ENCODE measurements around the gene EFCAB5. TPM values are rescaled to one million over a fixed set of nuclear protein-coding genes. Genes with fewer than 3 reads are reported as not detected.

EFCAB5 gene
- total and polyA plus RNA-seq, 2 of the 13 experiments (the other 11 are each of a cell fraction or from before 2014, with no cell fraction given), result 0.15 TPM; not detected in 1

DNA sequence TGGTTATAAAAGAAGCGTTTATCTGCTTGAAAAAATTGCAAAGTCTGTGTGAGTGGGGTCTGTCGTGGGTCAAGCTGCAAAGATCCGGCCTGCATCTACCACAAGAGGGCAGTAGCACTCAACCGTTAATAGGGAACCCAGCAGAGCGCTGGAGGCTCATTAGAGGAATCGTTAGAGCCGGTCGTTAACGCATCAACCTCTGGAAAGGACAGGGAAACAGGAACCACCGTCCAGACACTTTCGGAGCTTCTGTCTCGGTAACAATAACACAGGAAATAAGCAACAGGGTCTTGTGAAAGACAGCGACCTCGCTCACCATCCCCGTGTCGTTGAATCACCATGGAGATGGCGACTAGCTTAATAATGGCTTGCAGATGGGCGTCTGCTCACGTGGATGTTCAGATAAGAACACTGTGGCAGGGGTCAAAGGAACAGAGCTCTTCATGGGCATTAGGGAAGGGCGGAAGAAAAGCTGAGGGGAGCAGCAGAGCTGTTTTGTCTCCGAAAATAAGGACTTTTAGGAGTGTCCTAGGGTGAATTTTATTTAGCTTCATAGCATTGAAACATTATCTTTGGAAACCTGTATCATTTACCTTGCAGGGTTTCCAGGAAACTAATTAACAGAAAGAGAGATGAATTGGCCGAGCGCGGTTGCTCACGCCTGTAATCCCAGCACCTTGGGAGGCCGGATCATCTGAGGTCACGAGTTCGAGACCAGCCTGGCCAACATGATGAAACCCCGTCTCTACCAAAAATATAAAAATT is 163.3 kb downstream of the EFCAB5 start (continued):
- TF ChIP-seq ZFYVE20 (CRISPR knock-in tag; IDR thresholded peaks at IDR 0.05; ENCODE audit: borderline replicate concordance, low read depth) (no peak), TEAD2 (CRISPR knock-in tag; IDR thresholded peaks at IDR 0.05) (no peak), SOX13 (IDR thresholded peaks at IDR 0.05) (no peak), SOX13 (CRISPR knock-in tag; conservative IDR thresholded peaks at IDR 0.05 in 1 of 2, IDR thresholded peaks at IDR 0.05 in 1 of 2) (peak in 1 of 2 experiments; percentile 82; a peak in 2 of 4 replicates), NR2F6 (IDR thresholded peaks at IDR 0.05) (no peak), NR2F6 (CRISPR knock-in tag; IDR thresholded peaks at IDR 0.05) (peak; percentile 35; the same call in 1 of the 2 replicates), ZNF557 (CRISPR knock-in tag; IDR thresholded peaks at IDR 0.05) (no peak; the same call in 1 of the 2 replicates), TGIF2 (CRISPR knock-in tag; IDR thresholded peaks at IDR 0.05) (no peak), RELA (CRISPR knock-in tag; IDR thresholded peaks at IDR 0.05) (no peak), RORA (CRISPR knock-in tag; IDR thresholded peaks at IDR 0.05) (no peak), HNF1B (CRISPR knock-in tag; IDR thresholded peaks at IDR 0.05) (0 out of 2 replicates have a peak, but pooled peaks have one; percentile 60), MAF1 (CRISPR knock-in tag; IDR thresholded peaks at IDR 0.05; ENCODE audit: borderline replicate concordance) (no peak; the same call in 1 of the 2 replicates), ZNF850 (CRISPR knock-in tag; conservative IDR thresholded peaks at IDR 0.05) (no peak), ZBTB4 (CRISPR knock-in tag; IDR thresholded peaks at IDR 0.05; ENCODE audit: borderline replicate concordance) (no peak), KIAA2018 (CRISPR knock-in tag; IDR thresholded peaks at IDR 0.05; ENCODE audit: borderline replicate concordance) (no peak)
